ENCODE measurements around the gene AMDHD1.

DNA sequence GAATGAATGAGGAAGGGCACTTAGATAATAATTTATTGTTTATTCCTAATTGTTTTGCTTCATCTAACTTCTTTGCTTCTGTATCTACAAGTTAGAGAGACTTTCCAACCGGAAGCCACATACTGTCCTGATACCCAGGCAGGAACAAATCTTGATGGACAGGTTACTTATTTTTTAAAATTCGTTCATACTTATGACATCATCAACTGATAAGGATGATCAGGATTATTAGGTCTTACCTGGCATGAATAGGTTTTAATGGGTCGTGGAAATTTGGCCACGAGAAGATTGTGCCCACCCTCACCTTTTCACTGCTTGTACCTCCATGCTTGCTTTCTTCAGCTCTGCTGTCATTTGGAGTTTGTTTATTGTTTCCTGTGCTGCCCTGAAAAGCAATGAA, 45.0 kb upstream of the AMDHD1 start:
- TF ChIP-seq RAD21 (IDR thresholded peaks at IDR 0.05; ENCODE audit: insufficient read depth, low read depth, low read length) (no peak), TAF1 (IDR thresholded peaks at IDR 0.05; ENCODE audit: borderline replicate concordance, low read depth, low read length) (no peak)
- TF ChIP-seq, protein P1, sequence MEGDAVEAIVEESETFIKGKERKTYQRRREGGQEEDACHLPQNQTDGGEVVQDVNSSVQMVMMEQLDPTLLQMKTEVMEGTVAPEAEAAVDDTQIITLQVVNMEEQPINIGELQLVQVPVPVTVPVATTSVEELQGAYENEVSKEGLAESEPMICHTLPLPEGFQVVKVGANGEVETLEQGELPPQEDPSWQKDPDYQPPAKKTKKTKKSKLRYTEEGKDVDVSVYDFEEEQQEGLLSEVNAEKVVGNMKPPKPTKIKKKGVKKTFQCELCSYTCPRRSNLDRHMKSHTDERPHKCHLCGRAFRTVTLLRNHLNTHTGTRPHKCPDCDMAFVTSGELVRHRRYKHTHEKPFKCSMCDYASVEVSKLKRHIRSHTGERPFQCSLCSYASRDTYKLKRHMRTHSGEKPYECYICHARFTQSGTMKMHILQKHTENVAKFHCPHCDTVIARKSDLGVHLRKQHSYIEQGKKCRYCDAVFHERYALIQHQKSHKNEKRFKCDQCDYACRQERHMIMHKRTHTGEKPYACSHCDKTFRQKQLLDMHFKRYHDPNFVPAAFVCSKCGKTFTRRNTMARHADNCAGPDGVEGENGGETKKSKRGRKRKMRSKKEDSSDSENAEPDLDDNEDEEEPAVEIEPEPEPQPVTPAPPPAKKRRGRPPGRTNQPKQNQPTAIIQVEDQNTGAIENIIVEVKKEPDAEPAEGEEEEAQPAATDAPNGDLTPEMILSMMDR (IDR thresholded peaks at IDR 0.05 in 2 of 3, conservative IDR thresholded peaks at IDR 0.05 in 1 of 3; ENCODE audit: control insufficient read depth in 2 of 3, extremely low read depth in 1 of 3, insufficient read depth in 1 of 3, low read depth in 3 of 3, low read length in 3 of 3): no peak
- TF ChIP-seq, protein P2, sequence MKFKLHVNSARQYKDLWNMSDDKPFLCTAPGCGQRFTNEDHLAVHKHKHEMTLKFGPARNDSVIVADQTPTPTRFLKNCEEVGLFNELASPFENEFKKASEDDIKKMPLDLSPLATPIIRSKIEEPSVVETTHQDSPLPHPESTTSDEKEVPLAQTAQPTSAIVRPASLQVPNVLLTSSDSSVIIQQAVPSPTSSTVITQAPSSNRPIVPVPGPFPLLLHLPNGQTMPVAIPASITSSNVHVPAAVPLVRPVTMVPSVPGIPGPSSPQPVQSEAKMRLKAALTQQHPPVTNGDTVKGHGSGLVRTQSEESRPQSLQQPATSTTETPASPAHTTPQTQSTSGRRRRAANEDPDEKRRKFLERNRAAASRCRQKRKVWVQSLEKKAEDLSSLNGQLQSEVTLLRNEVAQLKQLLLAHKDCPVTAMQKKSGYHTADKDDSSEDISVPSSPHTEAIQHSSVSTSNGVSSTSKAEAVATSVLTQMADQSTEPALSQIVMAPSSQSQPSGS (IDR thresholded peaks at IDR 0.05; ENCODE audit: low read length): no peak

Measured in GM12878 (cell line).